GM18511 (cell line): ENCODE data around the gene SLC7A9.

Source experiments
- ATAC-seq: cut with Tn5 transposase; IDR thresholded peaks from one replicate; pipeline ENCODE4 v1.9.1; 2021; ENCODE audit warnings: mild to moderate bottlenecking, moderate library complexity; ENCODE audit not compliant: unreplicated experiment

SLC7A9 gene

DNA sequence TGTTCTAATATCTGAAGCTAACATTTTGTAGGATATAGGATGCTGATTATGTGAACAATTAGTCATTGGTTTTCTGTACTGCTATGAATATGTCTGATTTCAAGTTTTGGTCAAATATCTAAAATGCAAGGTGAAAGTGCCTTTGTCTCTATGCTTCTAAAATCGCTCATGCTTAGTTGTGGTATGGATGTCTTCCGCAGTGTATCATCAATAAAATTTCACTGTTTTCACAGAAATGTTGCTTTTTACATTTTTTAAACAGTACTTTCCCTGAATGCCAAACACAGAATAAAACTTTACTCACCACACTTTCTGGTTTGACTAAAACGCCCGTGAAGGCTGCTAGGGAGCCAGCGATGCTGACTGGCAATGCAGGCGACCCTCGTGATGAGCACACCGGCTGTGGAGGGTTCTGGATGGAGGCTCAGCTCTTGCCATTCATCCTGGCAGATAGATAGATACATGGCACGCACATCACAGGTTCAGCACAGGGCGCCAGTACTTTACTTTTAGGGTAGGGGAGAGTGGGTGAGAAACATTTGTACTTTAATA is 40.1 kb downstream of the SLC7A9 start:
- ATAC-seq, result no peak

DNA sequence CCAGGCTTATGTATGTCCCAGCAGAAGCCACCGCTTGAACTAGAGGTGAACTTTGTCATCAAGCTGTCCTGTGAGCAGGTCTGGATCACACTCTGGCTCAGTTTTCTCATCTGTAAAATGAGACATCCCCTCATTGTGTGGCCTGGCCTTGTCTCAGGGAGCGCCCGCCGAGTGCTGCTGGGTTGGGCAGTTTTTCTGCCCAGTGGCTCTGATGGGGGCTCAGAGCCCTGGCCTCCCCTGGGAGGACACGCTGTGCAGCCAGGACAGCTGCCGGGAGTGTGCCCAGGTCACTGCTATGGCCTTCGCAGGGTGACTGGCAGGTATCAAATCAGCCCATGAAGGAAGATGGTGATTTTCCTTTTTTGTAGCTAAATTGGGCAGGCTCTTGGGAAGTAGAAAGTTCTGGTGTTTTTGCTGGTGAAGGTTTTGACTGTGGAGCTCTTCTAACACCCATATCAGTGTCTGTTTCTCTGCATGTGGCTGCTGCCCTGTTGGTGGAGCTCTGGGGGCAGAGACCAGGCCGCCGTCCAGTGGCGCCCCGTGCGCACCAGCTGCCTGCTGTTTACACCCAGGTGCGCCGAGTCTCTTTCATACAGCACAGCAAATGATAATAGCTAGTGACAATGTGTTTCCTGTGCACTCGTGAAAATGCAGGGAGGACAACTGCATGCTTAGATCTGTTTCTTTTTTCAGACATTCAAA is 40.8 kb downstream of the SLC7A9 start:
- no peak for ATAC-seq

DNA sequence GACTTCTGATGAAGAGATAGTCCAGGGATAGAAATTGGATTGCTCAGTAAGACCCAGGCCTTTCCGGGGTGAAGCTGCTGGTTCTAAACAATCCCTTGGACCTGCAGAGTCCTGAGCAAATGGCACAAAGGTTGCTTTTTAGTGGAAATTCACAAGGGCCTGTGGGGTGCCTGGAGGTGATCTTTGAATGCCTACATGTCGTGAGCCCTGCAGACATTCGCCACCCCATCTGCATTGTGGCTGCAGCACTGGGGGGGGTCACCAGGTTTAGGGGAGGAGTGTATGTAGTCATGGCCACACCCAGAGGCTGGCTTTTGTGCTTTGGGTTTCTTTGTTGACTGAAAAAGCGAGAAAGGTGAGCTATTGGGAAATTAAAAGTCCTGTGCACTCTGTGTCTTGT is 41.4 kb downstream of the SLC7A9 start:
- no peak for ATAC-seq

- no peak for ATAC-seq
Observed at GRCh38 chr19:32824916-32825608, 44.5 kb downstream of the SLC7A9 start.

DNA sequence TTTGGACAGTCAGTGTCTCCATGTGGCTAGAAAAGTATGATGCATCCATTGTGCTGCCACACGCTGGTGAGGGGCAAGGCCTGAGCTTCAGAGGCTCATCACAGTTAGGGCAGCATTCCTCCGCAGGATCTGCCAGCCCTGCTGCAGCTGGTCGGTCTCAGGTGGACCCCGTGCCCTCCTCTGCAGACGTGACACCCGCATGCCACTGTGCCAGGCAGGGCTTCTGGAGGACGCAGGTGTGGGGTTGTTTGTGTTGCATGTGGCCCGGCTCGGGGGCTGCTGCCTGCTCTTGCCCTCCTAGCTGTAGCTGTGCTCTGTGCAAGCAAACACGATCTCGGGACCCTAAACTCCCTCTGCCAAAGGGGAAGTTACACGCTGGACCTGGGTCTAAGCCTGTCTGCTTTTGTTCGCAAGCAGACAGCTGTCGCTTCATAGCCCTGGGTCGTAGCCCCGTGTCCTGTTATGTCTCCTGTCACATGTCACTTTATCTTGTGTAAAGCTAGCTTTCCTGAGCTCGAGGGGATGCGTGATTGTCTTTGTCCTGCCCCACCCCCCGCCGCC is 45.3 kb downstream of the SLC7A9 start:
- ATAC-seq, result no peak

DNA sequence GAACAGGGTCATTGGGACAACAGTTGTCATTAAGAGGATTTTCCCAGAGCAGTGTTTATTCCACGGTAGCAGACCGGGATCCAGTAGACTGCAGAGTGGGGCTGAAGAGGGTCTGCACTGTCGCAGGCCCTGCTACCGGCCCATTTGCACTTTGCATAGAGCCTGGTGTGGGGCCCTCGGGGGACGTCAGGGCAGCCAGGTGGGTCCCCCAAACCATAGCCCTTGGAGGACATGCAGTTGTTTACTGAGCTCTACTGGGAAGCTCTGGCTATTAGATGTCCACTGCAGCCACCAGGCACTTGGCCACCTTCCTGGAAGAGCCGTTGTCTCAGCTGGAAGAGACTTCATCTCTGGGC is 45.8 kb downstream of the SLC7A9 start:
- no peak for ATAC-seq

GRCh38 chr19:32822916-32823746 is 46.4 kb downstream of the SLC7A9 start:
- no peak for ATAC-seq

DNA sequence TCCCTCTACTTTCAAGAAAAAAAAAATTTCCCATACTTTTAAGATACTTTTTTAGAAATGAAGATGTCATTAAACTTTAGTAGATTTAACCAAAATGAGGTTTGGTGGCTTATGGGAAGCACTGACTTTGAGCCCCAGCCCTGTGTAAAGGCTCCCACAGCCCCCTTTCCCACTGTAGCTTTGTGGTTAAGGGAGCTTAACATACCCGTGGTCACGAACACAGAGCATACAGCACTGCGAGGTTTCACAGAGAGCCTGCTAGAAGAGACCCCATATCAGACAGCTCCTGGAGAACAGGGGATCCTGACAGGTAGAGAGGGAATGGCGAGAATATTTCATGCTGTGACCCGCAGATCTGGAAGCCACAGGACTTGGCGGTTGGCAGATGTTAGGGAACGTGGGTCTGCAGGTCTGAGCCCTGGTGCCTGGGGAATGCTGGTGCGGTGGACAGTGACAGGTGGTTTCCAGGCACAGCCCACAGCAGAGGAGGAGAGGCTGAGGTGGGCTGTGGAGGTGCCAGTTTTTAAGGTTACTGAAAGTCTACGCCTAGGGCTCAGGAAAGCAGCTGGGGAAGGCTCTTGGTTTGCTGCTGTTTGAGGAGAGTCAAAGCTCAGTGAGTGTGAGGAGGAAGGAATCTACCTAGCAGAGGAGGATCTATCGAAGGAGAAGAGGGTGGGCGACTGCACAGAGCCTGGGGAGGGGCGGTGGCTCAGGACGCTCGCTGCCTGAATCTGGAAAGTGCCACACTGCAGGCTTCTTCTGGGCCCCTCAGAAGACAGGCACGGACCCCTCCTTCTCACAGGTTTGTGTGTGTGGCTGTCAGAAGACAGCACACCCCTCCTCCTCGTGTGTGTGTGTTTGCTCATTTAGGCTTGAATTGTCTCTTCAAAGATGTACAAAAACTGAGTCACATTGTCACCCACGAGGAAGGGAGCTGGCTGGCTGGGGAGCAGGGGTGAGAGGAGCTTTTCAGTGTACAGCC is 49.9 kb downstream of the SLC7A9 start:
- no peak for ATAC-seq

DNA sequence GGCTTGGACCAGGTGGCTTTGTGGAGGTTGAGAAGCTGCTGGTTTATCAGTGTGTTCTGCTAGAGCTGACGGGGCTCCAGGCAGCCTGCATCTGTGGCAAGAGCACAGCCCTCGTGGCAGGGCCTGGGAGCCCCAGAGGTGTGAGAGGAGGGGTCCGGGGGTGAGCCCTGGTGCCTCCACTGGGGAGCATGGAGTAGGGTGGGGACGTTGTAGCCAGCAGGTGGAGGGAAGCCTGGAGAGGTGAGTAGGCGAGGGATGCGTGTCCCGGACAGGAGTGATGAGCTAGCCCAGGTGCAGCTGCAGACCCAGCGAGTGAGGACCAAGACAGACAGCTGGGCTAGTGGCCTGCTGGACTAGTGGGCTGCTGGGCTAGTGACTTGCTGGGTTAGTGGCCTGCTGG is 51.0 kb downstream of the SLC7A9 start:
- no peak for ATAC-seq

DNA sequence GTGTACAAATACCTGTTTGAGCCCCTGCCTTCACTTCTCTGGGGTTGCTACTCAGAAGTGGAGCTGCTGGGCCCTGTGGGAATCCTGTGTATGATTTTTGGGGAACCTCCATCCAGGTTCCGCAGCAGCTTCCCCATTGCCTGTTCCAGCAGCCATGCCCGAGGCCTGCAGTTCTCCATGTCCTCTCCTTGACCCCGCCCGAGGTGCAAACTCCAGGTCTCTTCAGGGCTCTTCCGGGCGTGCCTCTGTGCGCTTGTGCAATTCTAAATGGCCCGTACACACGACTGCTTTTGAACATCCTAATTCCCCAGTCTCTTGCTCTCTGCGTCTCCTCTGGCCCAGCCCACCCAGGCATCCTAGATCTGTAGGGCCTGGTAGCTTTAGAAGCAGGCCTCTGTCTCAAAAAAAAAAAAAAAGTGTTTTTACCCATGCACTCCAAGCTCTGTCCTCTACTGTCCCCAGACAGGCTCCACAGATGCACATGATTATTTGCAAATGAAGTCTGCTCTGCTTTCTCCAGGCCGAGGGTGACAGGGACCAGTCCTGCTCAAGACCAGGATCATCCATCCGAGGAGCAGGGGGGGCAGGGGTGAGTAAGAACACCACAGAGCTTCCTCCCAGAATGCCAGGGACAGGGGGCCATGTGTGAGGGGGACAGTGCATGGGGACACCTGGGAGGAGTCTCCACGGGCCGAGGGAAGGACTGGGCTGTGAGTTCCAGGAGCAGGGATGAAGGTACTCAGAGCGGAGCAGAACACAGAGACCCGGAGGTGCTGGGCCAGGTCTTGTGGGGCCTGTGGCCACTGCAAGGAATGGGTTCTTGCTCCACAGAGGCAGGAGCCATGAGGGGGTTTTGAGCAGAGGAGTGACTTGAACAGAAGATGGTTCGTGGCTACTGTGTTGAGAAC is 51.7 kb downstream of the SLC7A9 start:
- ATAC-seq, result no peak

GRCh38 chr19:32816555-32817099 is 52.9 kb downstream of the SLC7A9 start:
- no peak for ATAC-seq

DNA sequence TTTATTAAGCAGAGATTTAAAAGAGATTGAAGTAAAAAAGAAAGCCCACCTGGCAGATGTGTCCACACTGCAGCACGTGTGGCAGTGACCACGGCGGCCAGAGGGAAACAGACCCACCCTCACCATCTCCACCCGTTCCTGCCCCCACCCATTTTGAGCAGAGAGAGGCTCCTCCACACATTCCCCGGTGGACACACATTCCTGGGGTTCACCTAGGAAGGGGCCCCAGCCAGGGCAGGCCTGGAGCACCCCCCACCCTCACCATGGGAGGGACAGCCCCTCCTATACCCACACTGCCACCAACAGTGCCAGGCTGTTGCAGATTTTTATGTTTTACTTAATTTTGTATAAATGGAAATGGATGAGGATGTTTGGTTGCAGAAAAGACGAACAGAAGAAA is 54.9 kb downstream of the SLC7A9 start:
- no peak for ATAC-seq

DNA sequence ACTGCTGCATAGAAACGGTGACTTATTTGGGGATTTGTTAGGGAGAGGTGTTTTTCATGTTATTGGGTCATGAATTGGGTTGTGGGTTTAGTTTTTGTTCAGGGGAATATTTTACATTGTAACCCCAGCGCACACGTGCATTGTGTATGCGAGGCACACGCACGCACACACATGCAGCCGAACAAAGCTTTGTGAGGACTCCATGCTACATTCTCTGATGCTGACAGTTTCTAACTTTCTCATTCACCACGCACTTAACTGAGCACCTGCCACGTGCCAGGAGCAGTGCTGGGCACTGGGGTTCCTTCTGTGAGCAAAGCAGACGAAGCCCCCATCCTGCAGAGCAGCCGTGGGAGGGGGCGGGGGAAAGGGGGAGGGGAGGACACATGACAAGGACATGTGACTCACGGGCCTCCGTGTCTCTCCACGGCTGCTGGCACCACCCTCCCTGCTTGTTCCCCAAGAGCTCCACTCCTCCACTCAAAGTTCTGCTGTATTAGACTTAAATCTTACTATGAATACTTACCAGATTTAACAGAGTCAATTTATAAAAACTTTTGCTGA is 55.6 kb downstream of the SLC7A9 start:
- ATAC-seq, result no peak

DNA sequence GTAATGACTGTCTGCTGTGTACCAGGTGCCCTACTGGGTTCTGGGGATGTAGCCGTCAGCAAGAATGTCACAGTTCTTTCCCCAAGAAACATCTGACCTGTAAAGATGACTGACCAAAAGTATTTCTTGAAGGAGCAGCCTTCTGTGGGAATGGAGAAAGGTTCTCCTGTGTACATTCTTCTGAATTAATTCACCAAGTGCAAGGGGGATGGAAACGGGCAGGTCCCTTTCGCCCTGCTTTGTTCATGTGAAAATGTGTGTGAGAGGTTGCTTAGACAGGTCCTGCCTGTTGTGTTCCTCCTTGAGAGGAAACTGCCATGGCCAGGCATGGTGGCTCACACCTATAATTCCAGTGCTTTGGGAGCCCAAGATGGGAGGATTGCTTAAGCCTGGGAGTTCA is 57.0 kb downstream of the SLC7A9 start:
- ATAC-seq, result no peak

GRCh38 chr19:32812036-32812435 is 57.5 kb downstream of the SLC7A9 start:
- no peak for ATAC-seq

- no peak for ATAC-seq
Observed at GRCh38 chr19:32811151-32811550, 58.4 kb downstream of the SLC7A9 start.

GRCh38 chr19:32810452-32810851 is 59.1 kb downstream of the SLC7A9 start:
- no peak for ATAC-seq

DNA sequence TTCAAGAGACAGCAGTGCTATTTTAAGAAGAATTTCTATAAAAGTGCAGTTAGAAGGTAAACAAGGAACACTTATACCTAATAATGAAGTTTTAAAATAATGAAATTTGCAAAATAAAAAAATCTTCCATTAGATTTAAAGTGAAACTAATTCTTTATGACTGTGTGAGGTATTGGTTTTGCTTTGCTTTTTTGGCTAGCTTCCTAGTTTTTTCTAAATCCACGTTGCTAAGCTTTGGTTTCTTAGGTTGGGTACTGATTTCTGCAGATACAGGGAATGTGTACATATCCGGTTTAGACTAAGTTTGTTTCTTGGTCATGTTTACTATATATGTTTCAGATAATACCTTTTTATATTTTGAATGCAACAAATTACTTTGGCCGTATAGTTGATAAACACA is 59.8 kb downstream of the SLC7A9 start:
- ATAC-seq, result no peak
